Keratinocyte (primary cell): ENCODE data around the gene UNKL. TPM values are rescaled to one million over a fixed set of nuclear protein-coding genes. Genes with fewer than 3 reads are reported as not detected.

Experiments used
- DNase-seq: peaks from one replicate; pipeline ENCODE4 v3.0.0-alpha.2; 2011; ENCODE audit warnings: low read depth, missing footprints, low spot score
- FAIRE-seq: peaks from 2 replicates; lab custom pipeline; 2011; peaks lifted over from hg19 to GRCh38; lab: Jason Lieb, UNC
- H2AFZ ChIP-seq: 2 replicates; pipeline ENCODE4 v1.6.0; 2012; ENCODE audit warnings: low read length, control low read depth, inconsistent platforms; ENCODE audit not compliant: control insufficient read depth
- H3K27ac ChIP-seq: 2 replicates; pipeline ENCODE4 v1.5.1; 2011; ENCODE audit warnings: low read length; ENCODE audit not compliant: control insufficient read depth, insufficient read depth
- H3K27me3 ChIP-seq: 3 replicates; pipeline ENCODE4 v1.6.0; 2011; ENCODE audit warnings: low read length; ENCODE audit not compliant: control insufficient read depth, insufficient read depth; ENCODE audit errors: extremely low read depth
- H3K36me3 ChIP-seq, 2 experiments: 2 replicates in 1 of 2; 3 replicates in 1 of 2; pipeline ENCODE4 v1.5.1; 2011; ENCODE audit warnings: low read length in 2 of 2, mild to moderate bottlenecking in 1 of 2; ENCODE audit not compliant: control insufficient read depth in 2 of 2, insufficient read depth in 2 of 2; ENCODE audit errors: extremely low read depth in 1 of 2
- H3K4me1 ChIP-seq: 3 replicates; pipeline ENCODE4 v1.5.1; 2011; ENCODE audit warnings: low read length; ENCODE audit not compliant: control insufficient read depth, insufficient read depth; ENCODE audit errors: extremely low read depth
- H3K4me2 ChIP-seq: 3 replicates; pipeline ENCODE4 v1.6.0; 2011; ENCODE audit warnings: low read depth, low read length; ENCODE audit not compliant: control insufficient read depth, insufficient read depth; ENCODE audit errors: extremely low read depth
- H3K4me3 ChIP-seq, 3 experiments: fragments of 200-600 bp in 1 of 3; sonication (generic) in 1 of 3; 2 replicates in 2 of 3; 3 replicates in 1 of 3; pipeline ENCODE4 v1.5.1; 2011 to 2016; ENCODE audit warnings: low read length in 3 of 3, mild to moderate bottlenecking in 3 of 3, control low read depth in 2 of 3, inconsistent platforms in 1 of 3, low read depth in 1 of 3, mixed read lengths in 1 of 3, mixed run types in 1 of 3, moderate library complexity in 1 of 3; ENCODE audit not compliant: control insufficient read depth in 2 of 3, insufficient read depth in 2 of 3; ENCODE audit errors: extremely low read depth in 1 of 3
- H3K79me2 ChIP-seq: 2 replicates; pipeline ENCODE4 v1.6.0; 2012; ENCODE audit warnings: low read length; ENCODE audit not compliant: control insufficient read depth, insufficient read depth
- H3K9ac ChIP-seq: 3 replicates; pipeline ENCODE4 v1.6.0; 2011; ENCODE audit warnings: low read length; ENCODE audit not compliant: control insufficient read depth, insufficient read depth; ENCODE audit errors: extremely low read depth
- H3K9me1 ChIP-seq: 3 replicates; pipeline ENCODE4 v1.6.0; 2011; ENCODE audit warnings: low read length; ENCODE audit not compliant: control insufficient read depth, insufficient read depth; ENCODE audit errors: extremely low read depth
- H3K9me3 ChIP-seq: 2 replicates; pipeline ENCODE4 v1.5.1; 2012; ENCODE audit warnings: low read depth, low read length; ENCODE audit not compliant: control insufficient read depth
- H4K20me1 ChIP-seq: 3 replicates; pipeline ENCODE4 v1.6.0; 2011; ENCODE audit warnings: low read length; ENCODE audit not compliant: control insufficient read depth, insufficient read depth; ENCODE audit errors: extremely low read depth
- CTCF ChIP-seq, 3 experiments: IDR thresholded peaks in 1 of 3; conservative IDR thresholded peaks in 1 of 3; optimal IDR thresholded peaks in 1 of 3; 2 replicates in 2 of 3; 3 replicates in 1 of 3; pipeline versions ENCODE3 to v1.5.1; 2011; ENCODE audit warnings: low read length in 3 of 3, mild to moderate bottlenecking in 3 of 3, moderate library complexity in 2 of 3, control low read depth in 1 of 3, inconsistent platforms in 1 of 3; ENCODE audit not compliant: insufficient read depth in 2 of 3; ENCODE audit errors: extremely low read depth in 1 of 3
- EZH2 ChIP-seq: IDR thresholded peaks from one replicate; pipeline ENCODE4 v1.6.1; 2012; ENCODE audit warnings: inconsistent platforms, mild to moderate bottlenecking, low read length, moderate library complexity
- dilution Hi-C: fragments of 300-500 bp; cut with MboI; formaldehyde crosslinking; loops from one replicate; pipeline ENCODE4 v1.7.0; 2020; ENCODE audit warnings: low sequenced_read_pairs; ENCODE audit not compliant: extremely low pct_ligation_motif_present
- polyA plus RNA-seq, 5 experiments: library from polyadenylated mRNA; depleted of rRNA in 3 of 5; stranded (reverse) in 3 of 5; stranded (forward) in 1 of 5; unstranded in 1 of 5; fragments of >200 nt; gene quantifications; 1 replicate in 1 of 5; 2 replicates in 3 of 5; 3 replicates in 1 of 5; pipeline versions ENCODE4 v1.2.1 to v1.2.3, GENCODE V29; 2011 to 2012; ENCODE audit warnings: missing spikeins in 2 of 5, low read depth in 1 of 5, low replicate concordance in 1 of 5

The UNKL gene
- polyA plus RNA-seq, 1 donor (not counting 4 experiments of a cell fraction or from before 2014, with no cell fraction given): 2.3 TPM

DNA sequence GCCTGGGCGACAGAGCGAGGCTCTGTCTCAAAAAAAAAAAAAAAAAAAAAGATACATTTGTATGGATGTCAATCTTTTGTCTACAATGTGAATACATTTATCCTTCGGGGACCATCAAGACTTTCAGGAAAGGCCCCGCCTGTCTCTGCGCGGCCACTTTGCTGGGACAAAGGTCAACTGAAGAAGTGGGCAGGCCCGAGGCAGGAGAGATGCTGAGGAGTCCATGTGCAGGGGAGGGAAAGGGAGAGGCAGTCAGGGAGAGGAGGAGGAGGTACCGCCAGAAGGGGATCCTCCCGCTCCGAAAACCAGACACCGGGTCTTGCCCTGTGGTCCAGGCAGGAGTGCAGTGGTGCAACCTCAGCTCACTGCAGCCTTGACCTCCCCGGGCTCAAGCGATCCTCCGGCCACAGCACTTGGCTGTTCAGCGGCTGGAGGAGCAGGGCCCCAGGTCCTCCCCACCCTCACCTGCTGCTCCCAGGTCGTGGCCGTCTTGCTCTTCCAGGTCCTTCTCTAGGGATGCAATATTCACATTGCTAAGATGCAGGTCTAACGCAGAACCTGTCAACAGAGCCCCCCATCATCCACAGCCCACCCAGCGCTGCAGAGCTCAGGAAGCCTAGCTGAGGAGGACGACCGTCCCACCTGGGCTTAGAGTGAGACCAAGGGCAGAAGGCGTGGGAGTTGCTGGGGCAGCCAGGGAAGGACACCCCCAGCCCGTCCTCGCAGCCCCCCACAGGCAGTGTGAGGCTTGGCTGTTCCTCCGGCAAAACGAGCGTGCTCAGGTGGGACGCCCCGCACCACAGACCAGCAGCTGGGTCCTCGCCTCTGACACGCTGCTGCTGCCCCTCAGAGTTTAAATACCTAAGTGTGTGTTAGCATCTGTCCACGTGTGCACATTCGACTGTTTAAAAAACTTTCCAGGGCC, 43.2 kb downstream of the UNKL start:
- dilution Hi-C loops: no loop called here
- Histone ChIP-seq H3K36me3 (peaks cover 0 to 6% of the 10 kb centered on the region in 2 experiments), H4K20me1 (no peaks in the 10 kb centered on the region), H3K27me3 (no peaks in the 10 kb centered on the region), H3K9me3 (no peaks in the 10 kb centered on the region), H3K9me1 (no peaks in the 10 kb centered on the region), H3K27ac (no peak overlapping the region), H3K79me2 (no peaks in the 10 kb centered on the region), H3K4me2 (no peak overlapping the region), H3K4me1 (no peaks in the 10 kb centered on the region), H3K9ac (no peak overlapping the region), H3K4me3 (no peak overlapping the region), H2AFZ (no peak overlapping the region)
- TF ChIP-seq CTCF (optimal IDR thresholded peaks at IDR 0.05 in 1 of 3, IDR thresholded peaks at IDR 0.05 in 1 of 3, conservative IDR thresholded peaks at IDR 0.05 in 1 of 3; ENCODE audit: extremely low read depth in 1 of 3, insufficient read depth in 2 of 3, low read length in 3 of 3) (no peak), EZH2 (no peak)
- DNase-seq: no peak
- no peak for FAIRE-seq

GRCh38 chr16:1367486-1368174, 46.9 kb downstream of the UNKL start:
- H3K79me2 ChIP-seq: no peaks in the 10 kb centered on the region
- no peak for FAIRE-seq
- H3K9me1 ChIP-seq: no peaks in the 10 kb centered on the region
- no peak overlapping the region for H3K4me3 ChIP-seq
- no peaks in the 10 kb centered on the region for H3K27me3 ChIP-seq
- peaks cover 8 to 18% of the 10 kb centered on the region in 2 experiments for H3K36me3 ChIP-seq
- dilution Hi-C loops: no loop called here
- no peak overlapping the region for H2AFZ ChIP-seq
- H3K9me3 ChIP-seq: no peaks in the 10 kb centered on the region
- H3K27ac ChIP-seq: no peak overlapping the region
- H4K20me1 ChIP-seq: no peaks in the 10 kb centered on the region
- no peak for DNase-seq
- no peaks in the 10 kb centered on the region for H3K4me1 ChIP-seq
- no peak overlapping the region for H3K9ac ChIP-seq
- no peak overlapping the region for H3K4me2 ChIP-seq
- TF ChIP-seq EZH2 (no peak), CTCF (optimal IDR thresholded peaks at IDR 0.05 in 1 of 3, IDR thresholded peaks at IDR 0.05 in 1 of 3, conservative IDR thresholded peaks at IDR 0.05 in 1 of 3; ENCODE audit: extremely low read depth in 1 of 3, insufficient read depth in 2 of 3, low read length in 3 of 3) (no peak)
